Measurements from ENCODE around the gene NPHP4.

NPHP4 gene

DNA sequence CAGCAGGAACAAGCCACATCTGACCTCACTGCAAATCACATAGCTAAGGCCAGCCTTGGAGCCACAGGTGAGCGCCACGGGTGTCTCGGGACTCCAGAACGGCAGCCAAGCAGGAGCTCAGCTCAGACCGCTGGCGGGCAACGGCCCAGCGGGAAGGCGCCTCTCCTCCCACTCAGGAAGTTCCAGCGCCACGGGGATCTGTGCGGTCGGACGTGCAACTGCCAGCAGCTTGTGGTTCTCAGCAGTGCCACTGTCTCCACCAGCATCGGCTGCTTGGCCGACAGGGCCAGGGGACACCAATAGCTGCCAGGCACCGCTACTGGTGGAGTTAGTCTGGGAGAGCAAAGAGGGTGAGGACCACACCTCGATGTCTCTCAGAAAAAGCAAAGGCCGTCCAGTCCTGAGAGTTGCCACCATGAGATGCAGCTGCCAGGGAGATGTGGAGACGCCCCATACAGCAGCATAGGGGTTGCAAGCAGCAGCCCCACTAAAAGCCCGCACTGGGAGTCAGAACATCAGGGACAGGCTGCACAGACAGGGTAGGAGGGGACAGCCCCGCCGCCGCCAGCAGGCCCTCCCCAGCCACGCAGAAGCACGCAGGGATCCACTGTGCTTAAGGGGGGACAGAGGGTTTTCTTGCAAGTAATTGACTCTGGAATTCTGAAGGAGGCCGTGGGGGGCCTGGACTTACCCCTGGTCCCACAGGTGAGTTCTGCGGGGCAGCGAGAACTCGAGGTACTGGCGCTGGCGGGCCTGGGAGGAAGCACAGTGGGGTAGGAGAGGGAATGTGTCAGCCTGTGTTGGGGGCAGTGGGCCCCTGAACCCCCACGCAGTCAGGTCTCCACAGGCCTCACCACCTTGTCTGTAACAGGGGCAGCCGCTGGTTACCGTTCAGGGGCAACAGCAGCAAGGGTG, 83.5 kb downstream of the NPHP4 start:
- DNase-seq, result no peak

DNA sequence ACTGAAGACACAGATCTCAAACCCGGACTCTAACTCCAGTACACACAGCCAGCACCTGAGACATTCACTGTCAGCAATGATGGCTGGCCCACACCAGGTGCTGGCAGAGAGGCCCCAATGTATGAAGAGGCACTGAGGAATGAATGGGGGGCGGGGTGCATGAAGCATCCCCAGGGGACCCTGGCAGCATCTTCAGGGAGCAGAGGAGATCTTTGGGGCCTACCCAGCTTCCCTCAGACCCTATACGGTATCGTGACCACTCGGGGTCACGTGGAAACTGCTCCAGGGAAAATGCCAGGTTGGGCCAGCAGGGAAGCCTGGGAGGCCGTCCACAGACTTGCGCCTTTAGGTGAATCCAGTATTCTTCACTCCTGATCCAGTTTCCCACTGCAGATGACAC, 84.3 kb downstream of the NPHP4 start:
- no peak for DNase-seq
- H3K4me3 ChIP-seq (ENCODE audit: low read depth, low read length), result no peak overlapping the region
- no peaks in the 10 kb centered on the region for H3K27me3 ChIP-seq (replicated peaks)
- H3K36me3 ChIP-seq (replicated peaks), result no peaks in the 10 kb centered on the region
- H3K27ac ChIP-seq, result no peak overlapping the region
- in situ Hi-C loops (cut with HindIII; ENCODE audit: low pct_ligation_motif_present, low sequenced_read_pairs), result no loop called here
- TF ChIP-seq, protein P1, sequence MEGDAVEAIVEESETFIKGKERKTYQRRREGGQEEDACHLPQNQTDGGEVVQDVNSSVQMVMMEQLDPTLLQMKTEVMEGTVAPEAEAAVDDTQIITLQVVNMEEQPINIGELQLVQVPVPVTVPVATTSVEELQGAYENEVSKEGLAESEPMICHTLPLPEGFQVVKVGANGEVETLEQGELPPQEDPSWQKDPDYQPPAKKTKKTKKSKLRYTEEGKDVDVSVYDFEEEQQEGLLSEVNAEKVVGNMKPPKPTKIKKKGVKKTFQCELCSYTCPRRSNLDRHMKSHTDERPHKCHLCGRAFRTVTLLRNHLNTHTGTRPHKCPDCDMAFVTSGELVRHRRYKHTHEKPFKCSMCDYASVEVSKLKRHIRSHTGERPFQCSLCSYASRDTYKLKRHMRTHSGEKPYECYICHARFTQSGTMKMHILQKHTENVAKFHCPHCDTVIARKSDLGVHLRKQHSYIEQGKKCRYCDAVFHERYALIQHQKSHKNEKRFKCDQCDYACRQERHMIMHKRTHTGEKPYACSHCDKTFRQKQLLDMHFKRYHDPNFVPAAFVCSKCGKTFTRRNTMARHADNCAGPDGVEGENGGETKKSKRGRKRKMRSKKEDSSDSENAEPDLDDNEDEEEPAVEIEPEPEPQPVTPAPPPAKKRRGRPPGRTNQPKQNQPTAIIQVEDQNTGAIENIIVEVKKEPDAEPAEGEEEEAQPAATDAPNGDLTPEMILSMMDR (IDR thresholded peaks at IDR 0.05; ENCODE audit: low read depth, low read length, missing control alignments), result no peak

More for the DNA sequence above, 83.5 kb downstream of the NPHP4 start:
- TF ChIP-seq, protein P1 (IDR thresholded peaks at IDR 0.05; ENCODE audit: low read depth, low read length, missing control alignments), result no peak
- no peak overlapping the region for H3K4me3 ChIP-seq (ENCODE audit: low read depth, low read length)
- no peaks in the 10 kb centered on the region for H3K36me3 ChIP-seq (replicated peaks)
- no peak overlapping the region for H3K27ac ChIP-seq
- in situ Hi-C loops (cut with HindIII; ENCODE audit: low pct_ligation_motif_present, low sequenced_read_pairs), result no loop called here
- no peaks in the 10 kb centered on the region for H3K27me3 ChIP-seq (replicated peaks)

DNA sequence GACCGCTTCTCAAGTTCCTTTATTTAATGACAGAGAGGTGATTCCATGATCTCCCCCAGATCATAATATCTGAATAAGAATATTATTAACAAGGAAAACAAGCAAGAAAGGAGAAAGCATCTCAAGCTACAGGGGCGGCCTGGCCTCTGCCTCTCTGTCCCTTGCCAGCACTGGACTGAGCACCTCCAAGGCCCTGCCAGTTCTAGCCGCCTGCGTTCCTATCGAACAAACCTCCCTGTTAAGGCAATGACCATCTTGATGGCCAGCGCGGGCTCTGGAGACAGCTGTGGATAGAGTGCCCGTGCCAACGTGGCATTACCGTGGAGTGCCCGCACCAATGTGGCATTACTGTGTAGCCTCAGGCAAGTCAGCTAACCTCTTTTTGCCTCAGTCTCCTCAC, 84.8 kb downstream of the NPHP4 start:
- no peak for DNase-seq
- TF ChIP-seq, protein P1 (IDR thresholded peaks at IDR 0.05; ENCODE audit: low read depth, low read length, missing control alignments), result no peak
- Histone ChIP-seq H3K36me3 (replicated peaks) (no peaks in the 10 kb centered on the region), H3K27me3 (replicated peaks) (no peaks in the 10 kb centered on the region), H3K4me3 (ENCODE audit: low read depth, low read length) (no peak overlapping the region), H3K27ac (no peak overlapping the region)
- in situ Hi-C loops (cut with HindIII; ENCODE audit: low pct_ligation_motif_present, low sequenced_read_pairs), result no loop called here

DNA sequence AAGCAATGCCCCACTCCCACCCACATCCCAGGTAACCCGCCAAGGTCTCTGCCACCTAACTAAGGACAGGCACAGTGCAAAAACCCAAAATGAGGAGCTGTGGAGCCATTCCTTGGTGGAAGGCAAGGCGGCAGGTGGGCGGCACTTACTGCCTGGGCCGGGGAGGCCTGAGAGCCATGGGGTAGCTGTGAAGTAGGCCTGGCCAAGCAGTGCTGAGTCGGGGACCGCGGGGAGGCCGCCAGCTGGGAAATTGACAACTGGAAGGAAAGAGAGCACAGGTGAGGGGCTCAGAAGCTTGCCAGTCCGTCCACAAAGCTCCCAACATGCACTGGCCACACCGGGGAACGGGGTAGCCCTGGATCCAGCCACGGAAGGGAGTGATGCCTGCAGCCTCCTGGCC, 85.3 kb downstream of the NPHP4 start:
- TF ChIP-seq, protein P1 (IDR thresholded peaks at IDR 0.05; ENCODE audit: low read depth, low read length, missing control alignments), result no peak
- Histone ChIP-seq H3K4me3 (ENCODE audit: low read depth, low read length) (no peak overlapping the region), H3K27me3 (replicated peaks) (no peaks in the 10 kb centered on the region), H3K27ac (no peak overlapping the region), H3K36me3 (replicated peaks) (no peaks in the 10 kb centered on the region)
- in situ Hi-C loops (cut with HindIII; ENCODE audit: low pct_ligation_motif_present, low sequenced_read_pairs), result no loop called here
- DNase-seq, result no peak

DNA sequence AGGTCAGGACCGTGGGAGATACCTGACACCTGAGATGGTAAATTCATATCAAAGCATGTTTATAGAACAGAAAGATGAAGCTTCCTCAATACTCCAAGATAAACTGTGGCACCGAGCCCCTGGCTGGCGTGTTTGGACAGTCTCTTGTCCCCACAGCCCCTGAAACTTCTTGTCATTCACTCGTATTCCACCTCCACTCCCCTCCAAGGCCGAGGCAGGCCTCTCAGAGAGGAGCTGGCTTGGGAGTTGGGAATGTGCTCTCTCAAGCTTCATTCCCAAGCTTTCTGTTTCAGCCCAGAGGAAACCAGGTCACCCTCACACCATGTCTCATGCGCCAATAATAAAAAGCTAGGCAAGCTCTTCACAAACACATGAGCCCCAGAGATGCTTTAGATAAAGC, 86.1 kb downstream of the NPHP4 start:
- no peak for DNase-seq
- TF ChIP-seq, protein P1 (IDR thresholded peaks at IDR 0.05; ENCODE audit: low read depth, low read length, missing control alignments), result no peak
- Histone ChIP-seq H3K27ac (no peak overlapping the region), H3K4me3 (ENCODE audit: low read depth, low read length) (no peak overlapping the region), H3K27me3 (replicated peaks) (no peaks in the 10 kb centered on the region), H3K36me3 (replicated peaks) (no peaks in the 10 kb centered on the region)
- in situ Hi-C loops (cut with HindIII; ENCODE audit: low pct_ligation_motif_present, low sequenced_read_pairs), result no loop called here

Measured in brain microvascular endothelial cell (primary cell).